Thymus (tissue), 11 donors: ENCODE data around the gene GPR12. TPM values are rescaled to one million over a fixed set of nuclear protein-coding genes. Genes with fewer than 3 reads are reported as not detected.

Experiments used
- DNase-seq, 9 donors: peaks; one replicate each; pipeline ENCODE4 v3.0.0-alpha.2; 2013; ENCODE audit warnings: low spot score in 9 of 9, low read depth in 6 of 9, missing footprints in 1 of 9
- H3K27ac ChIP-seq, 2 donors: one replicate each; pipeline ENCODE4 v1.5.1; 2013; ENCODE audit warnings: control low read depth in 1 of 2, low read depth in 1 of 2, low read length in 1 of 2, mild to moderate bottlenecking in 1 of 2, moderate library complexity in 1 of 2
- H3K27me3 ChIP-seq, 2 donors: one replicate each; pipeline ENCODE4 v1.5.1; 2013; ENCODE audit warnings: low read length in 1 of 2; ENCODE audit not compliant: control insufficient read depth in 2 of 2, insufficient read depth in 1 of 2
- H3K36me3 ChIP-seq, 2 donors: one replicate each; pipeline ENCODE4 v1.5.1; 2013; ENCODE audit warnings: low read length in 1 of 2, mild to moderate bottlenecking in 1 of 2, moderate library complexity in 1 of 2; ENCODE audit not compliant: control insufficient read depth in 2 of 2, insufficient read depth in 2 of 2
- H3K4me1 ChIP-seq, 2 donors: one replicate each; pipeline ENCODE4 v1.5.1; 2013; ENCODE audit warnings: low read length in 2 of 2; ENCODE audit not compliant: control insufficient read depth in 2 of 2, insufficient read depth in 2 of 2
- H3K4me3 ChIP-seq, 2 donors: one replicate each; pipeline ENCODE4 v1.5.1; 2013; ENCODE audit warnings: low read length in 2 of 2, control low read depth in 1 of 2, mild to moderate bottlenecking in 1 of 2
- H3K9me3 ChIP-seq, 2 donors: one replicate each; pipeline ENCODE4 v1.5.1; 2013; ENCODE audit warnings: low read length in 1 of 2, mild to moderate bottlenecking in 1 of 2; ENCODE audit not compliant: control insufficient read depth in 2 of 2, insufficient read depth in 1 of 2
- WGBS: extraction: QIAGEN DNeasy Blood & Tissue Kit; methylation state at CpG from one replicate; pipeline ENCODE4 v1.1.7; 2013; 5-methylcytosine and 5-hydroxymethylcytosine counted together
- polyA plus RNA-seq: library from polyadenylated mRNA; stranded (reverse); fragments of 200-250 nt; gene quantifications from one replicate; pipeline ENCODE4 v1.2.3, GENCODE V29; 2013
- total RNA-seq: library from RNA; stranded (reverse); fragments of 120-200 nt; gene quantifications from one replicate; pipeline ENCODE4 v1.2.4, GENCODE V29; 2013
- donor health status: healthy.

GPR12 gene
- total and polyA plus RNA-seq, 2 donors = 0.02 TPM; not detected in 1

DNA sequence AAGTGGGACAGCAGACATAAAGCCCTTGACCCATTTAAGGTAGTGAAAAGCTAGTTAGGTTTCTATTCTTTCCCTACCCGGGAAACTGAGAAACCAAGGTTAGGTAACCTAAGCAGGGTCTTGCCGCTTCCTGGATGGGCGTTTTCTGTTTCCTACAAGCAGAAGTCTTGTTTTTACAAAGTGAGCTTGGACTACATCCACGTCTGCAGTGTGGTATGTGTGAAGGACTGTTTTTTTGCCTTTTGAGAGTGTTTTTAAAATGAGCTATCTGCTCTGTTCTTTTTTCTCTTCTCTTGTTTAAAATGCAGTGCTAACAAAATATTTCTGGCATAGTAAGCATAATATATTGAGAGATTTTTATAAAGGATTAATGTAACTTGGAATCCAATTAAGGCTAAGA, 49.4 kb downstream of the GPR12 start:
- Histone ChIP-seq H3K27ac (no peak overlapping the region), H3K36me3 (no peaks in the 10 kb centered on the region), H3K4me1 (no peaks in the 10 kb centered on the region), H3K4me3 (no peak overlapping the region), H3K27me3 (no peaks in the 10 kb centered on the region), H3K9me3 (no peaks in the 10 kb centered on the region)
- 70% methylated on average over 4 of the region's 4 CpGs for WGBS
- DNase-seq = no peak

DNA sequence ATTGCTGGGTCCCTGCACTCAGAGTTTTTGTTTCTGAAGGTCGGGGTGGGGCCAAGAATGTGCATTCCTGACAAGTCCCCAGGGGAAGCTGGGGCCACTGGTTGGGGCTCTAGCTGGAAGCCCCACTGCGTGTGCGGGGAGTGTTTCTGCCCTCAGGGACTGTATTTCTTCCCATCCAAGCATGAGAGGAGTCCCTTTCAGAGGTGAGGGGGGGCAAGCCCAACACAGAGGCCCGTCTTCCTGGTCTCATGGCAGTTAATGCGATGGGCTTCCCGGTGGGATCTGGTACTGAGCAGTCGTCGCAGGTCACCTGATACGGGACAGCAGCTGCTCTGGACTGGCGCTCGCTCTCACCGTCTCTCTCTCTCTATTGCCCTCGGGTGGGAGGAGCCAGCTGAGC, 50.4 kb downstream of the GPR12 start:
- no peak for DNase-seq
- H3K4me1 ChIP-seq = no peaks in the 10 kb centered on the region
- WGBS = 74% methylated on average over 13 of the region's 13 CpGs

GRCh38 chr13:26709461-26709860, 51.1 kb downstream of the GPR12 start:
- Histone ChIP-seq H3K9me3 (no peaks in the 10 kb centered on the region), H3K36me3 (no peaks in the 10 kb centered on the region), H3K4me3 (no peak overlapping the region), H3K27ac (no peak overlapping the region), H3K4me1 (no peaks in the 10 kb centered on the region), H3K27me3 (no peaks in the 10 kb centered on the region)
- 91% methylated on average over 7 of the region's 7 CpGs for WGBS
- DNase-seq = no peak

More for the DNA sequence above, 50.4 kb downstream of the GPR12 start:
- Histone ChIP-seq H3K36me3 (no peaks in the 10 kb centered on the region), H3K27me3 (no peaks in the 10 kb centered on the region), H3K4me3 (no peak overlapping the region), H3K27ac (no peak overlapping the region), H3K9me3 (no peaks in the 10 kb centered on the region)

DNA sequence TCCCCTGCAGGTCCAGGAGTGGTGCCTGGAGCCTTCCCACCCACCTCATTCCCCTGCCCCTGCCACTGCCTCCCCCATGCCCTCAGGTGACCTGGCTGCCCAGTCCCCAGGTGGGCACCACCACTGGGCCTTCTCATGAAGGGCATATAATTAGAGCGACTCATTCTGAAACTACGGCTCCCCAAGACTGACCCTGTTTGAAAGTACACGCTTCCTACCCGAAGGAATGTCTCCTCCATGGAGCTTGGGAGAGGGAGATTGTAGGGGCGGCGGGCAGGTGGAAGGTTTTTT, 52.6 kb downstream of the GPR12 start:
- H3K4me1 ChIP-seq = no peaks in the 10 kb centered on the region
- no peaks in the 10 kb centered on the region for H3K36me3 ChIP-seq
- DNase-seq = no peak
- H3K27ac ChIP-seq = no peak overlapping the region
- whole genome bisulfite sequencing = 94% methylated on average over 6 of the region's 6 CpGs
- no peak overlapping the region for H3K4me3 ChIP-seq
- no peaks in the 10 kb centered on the region for H3K9me3 ChIP-seq
- no peaks in the 10 kb centered on the region for H3K27me3 ChIP-seq

DNA sequence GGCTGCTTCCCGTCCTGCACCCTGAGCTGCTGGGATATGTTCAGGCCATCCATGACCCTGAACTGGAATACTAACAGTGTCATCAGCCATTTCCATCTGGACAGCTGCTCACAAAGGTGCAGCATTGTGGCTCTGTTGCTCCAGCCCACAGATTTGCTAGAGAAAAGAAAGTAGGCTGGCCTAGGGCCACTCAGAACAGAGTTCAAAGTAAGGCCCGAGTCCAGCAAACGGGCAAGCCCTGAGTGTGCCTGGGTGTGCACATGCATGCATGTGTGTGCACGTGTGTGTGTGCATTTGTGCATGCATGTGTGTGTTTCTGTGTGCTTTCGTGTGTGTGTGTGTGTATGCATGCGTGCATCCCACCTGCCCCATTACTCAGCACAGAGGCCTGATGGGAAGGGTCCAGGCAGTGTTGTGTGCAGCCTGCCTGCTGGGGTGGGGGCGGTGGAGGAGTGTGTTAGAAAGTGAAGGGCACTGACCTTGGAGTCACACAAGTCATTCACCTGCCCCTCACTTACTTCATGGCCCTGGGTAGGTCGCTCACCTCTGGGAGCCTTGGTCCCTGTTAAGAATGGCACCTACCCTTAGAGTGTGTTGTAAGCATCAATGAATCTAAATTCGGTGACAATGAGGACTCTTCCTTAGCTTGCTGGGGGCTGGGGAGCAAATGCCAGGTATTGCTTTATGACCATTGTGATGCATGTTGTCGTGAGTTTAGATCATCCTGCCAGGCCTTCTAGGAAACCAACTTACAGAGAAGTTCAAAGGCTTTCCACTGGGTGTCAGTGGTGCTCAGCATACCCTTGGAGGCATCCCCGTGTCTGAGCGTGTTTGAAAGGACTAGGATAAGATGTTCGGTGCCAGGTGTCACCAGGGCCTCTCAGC, 53.2 kb downstream of the GPR12 start:
- Histone ChIP-seq H3K4me3 (no peak overlapping the region), H3K27ac (no peak overlapping the region), H3K9me3 (no peaks in the 10 kb centered on the region), H3K27me3 (no peaks in the 10 kb centered on the region), H3K4me1 (no peaks in the 10 kb centered on the region), H3K36me3 (no peaks in the 10 kb centered on the region)
- DNase-seq = peak in 5 of 9 donors; percentile 14 to 52 (median 30)
- 58% methylated on average over 13 of the region's 13 CpGs for WGBS

- Histone ChIP-seq H3K9me3 (no peaks in the 10 kb centered on the region), H3K36me3 (no peaks in the 10 kb centered on the region), H3K4me3 (no peak overlapping the region), H3K27ac (no peak overlapping the region), H3K27me3 (no peaks in the 10 kb centered on the region), H3K4me1 (no peaks in the 10 kb centered on the region)
- 62% methylated on average over 7 of the region's 7 CpGs for WGBS
- DNase-seq = no peak
Measured at GRCh38 chr13:26706381-26706780, 54.2 kb downstream of the GPR12 start.

- WGBS = 88% methylated on average over 4 of the region's 4 CpGs
- no peak overlapping the region for H3K4me3 ChIP-seq
- no peaks in the 10 kb centered on the region for H3K36me3 ChIP-seq
- no peak for DNase-seq
- H3K9me3 ChIP-seq = no peaks in the 10 kb centered on the region
- no peaks in the 10 kb centered on the region for H3K4me1 ChIP-seq
- no peak overlapping the region for H3K27ac ChIP-seq
- H3K27me3 ChIP-seq = no peaks in the 10 kb centered on the region
Measured at GRCh38 chr13:26705536-26705935, 55.0 kb downstream of the GPR12 start.

Other genes starting within 250 kb of the GPR12 start
- 0.42 TPM for gene WASF3, start 203.1 kb downstream of the GPR12 start, total RNA-seq
- gene WASF3, start 203.1 kb downstream of the GPR12 start, polyA plus RNA-seq = 2.7 TPM